Tibial artery (tissue), 4 donors: Measurements from ENCODE around the gene TXNIP.
A peak's percentile ranks its signal among the peaks of the same experiment; 100 is the strongest.

ENCODE experiments used
- DNase-seq, 2 donors: peaks; one replicate each; pipeline ENCODE4 v3.0.0-alpha.2; 2019
- H3K27ac ChIP-seq, 2 donors: fragments of 200-600 bp; sonication (generic) in 1 of 2; 1 replicate in 1 of 2; 2 replicates in 1 of 2; pipeline ENCODE4 v1.5.1; 2018 to 2019; ENCODE audit warnings: mild to moderate bottlenecking in 1 of 2
- H3K27me3 ChIP-seq, 2 donors: fragments of 200-600 bp; sonication (generic) in 1 of 2; one replicate each; pipeline versions ENCODE4 v1.5.1 to v1.6.0; 2016 to 2019
- H3K36me3 ChIP-seq, 3 donors: fragments of 200-600 bp; sonication (generic) in 2 of 3; one replicate each; pipeline ENCODE4 v1.5.1; 2016 to 2019; ENCODE audit warnings: mild to moderate bottlenecking in 2 of 3
- H3K4me1 ChIP-seq, 4 donors: fragments of 200-600 bp; sonication (generic) in 2 of 4; 1 replicate in 3 of 4; 2 replicates in 1 of 4; pipeline ENCODE4 v1.5.1; 2016 to 2019
- H3K4me3 ChIP-seq, 2 donors: fragments of 200-600 bp; sonication (generic) in 1 of 2; 1 replicate in 1 of 2; 2 replicates in 1 of 2; pipeline ENCODE4 v1.5.1; 2018 to 2019; ENCODE audit warnings: mild to moderate bottlenecking in 2 of 2
- H3K9me3 ChIP-seq, 3 donors: fragments of 200-600 bp; sonication (generic) in 1 of 3; one replicate each; pipeline ENCODE4 v1.5.1; 2016 to 2019
- intact Hi-C: fragments of 100-400 bp; cut with DNase I; formaldehyde crosslinking; loops from one replicate; pipeline ENCODE4 v1.15.0; 2023; ENCODE audit warnings: low total_unique reads
- TF ChIP-seq, protein P1 (sequence below), 2 experiments: fragments of 200-600 bp in 1 of 2; fragments of 450-650 bp in 1 of 2; IDR thresholded peaks; one replicate each; pipeline ENCODE4 v1.5.1; 2017 to 2019; ENCODE audit warnings: antibody characterized with exemption in 2 of 2, mild to moderate bottlenecking in 1 of 2, moderate library complexity in 1 of 2

The TXNIP gene

GRCh38 chr1:145975216-145975615 lies 21.2 kb downstream of the TXNIP start:
- H3K27ac ChIP-seq, result no peak overlapping the region
- no peaks in the 10 kb centered on the region for H3K27me3 ChIP-seq
- H3K9me3 ChIP-seq, result no peaks in the 10 kb centered on the region
- TF ChIP-seq, protein P1, sequence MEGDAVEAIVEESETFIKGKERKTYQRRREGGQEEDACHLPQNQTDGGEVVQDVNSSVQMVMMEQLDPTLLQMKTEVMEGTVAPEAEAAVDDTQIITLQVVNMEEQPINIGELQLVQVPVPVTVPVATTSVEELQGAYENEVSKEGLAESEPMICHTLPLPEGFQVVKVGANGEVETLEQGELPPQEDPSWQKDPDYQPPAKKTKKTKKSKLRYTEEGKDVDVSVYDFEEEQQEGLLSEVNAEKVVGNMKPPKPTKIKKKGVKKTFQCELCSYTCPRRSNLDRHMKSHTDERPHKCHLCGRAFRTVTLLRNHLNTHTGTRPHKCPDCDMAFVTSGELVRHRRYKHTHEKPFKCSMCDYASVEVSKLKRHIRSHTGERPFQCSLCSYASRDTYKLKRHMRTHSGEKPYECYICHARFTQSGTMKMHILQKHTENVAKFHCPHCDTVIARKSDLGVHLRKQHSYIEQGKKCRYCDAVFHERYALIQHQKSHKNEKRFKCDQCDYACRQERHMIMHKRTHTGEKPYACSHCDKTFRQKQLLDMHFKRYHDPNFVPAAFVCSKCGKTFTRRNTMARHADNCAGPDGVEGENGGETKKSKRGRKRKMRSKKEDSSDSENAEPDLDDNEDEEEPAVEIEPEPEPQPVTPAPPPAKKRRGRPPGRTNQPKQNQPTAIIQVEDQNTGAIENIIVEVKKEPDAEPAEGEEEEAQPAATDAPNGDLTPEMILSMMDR (IDR thresholded peaks at IDR 0.05), result no peak
- peak in 1 of 2 donors; percentile 24 for DNase-seq
- intact Hi-C loops, result no loop called here
- no peak overlapping the region for H3K4me3 ChIP-seq
- H3K4me1 ChIP-seq, result peaks cover 0 to 32% (median 28%) of the 10 kb centered on the region in 4 donors
- peaks cover 0 to 7% (median 0%) of the 10 kb centered on the region in 3 donors for H3K36me3 ChIP-seq

- TF ChIP-seq, protein P1 (IDR thresholded peaks at IDR 0.05), result no peak
- intact Hi-C loops, result no loop called here
These were observed 21.7 kb downstream of the TXNIP start for GRCh38 chr1:145974721-145975120.

DNA sequence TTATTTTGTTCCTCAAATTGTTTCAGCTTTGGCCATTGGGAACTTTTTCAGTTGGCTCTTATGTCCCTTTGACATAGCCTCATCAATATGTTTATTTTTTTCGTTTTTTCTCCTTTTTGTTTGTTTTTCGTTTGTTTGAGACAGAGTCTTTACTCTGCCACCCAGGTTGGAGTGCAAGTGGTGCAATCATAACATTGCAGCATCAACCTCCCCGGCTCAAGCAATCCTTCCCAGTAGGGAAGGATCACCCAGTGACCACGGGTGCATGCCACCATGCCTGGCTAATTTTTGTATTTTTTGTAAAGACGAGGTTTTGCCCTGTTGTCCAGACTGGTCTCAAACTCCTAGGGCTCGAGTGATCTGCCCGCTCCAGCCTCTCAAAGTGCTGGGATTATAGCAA lies 23.8 kb downstream of the TXNIP start:
- Histone ChIP-seq H3K4me1 (peaks cover 0 to 5% (median 4%) of the 10 kb centered on the region in 4 donors), H3K27ac (no peak overlapping the region), H3K9me3 (no peaks in the 10 kb centered on the region), H3K36me3 (peaks cover 0 to 7% (median 1%) of the 10 kb centered on the region in 3 donors), H3K27me3 (no peaks in the 10 kb centered on the region), H3K4me3 (no peak overlapping the region)
- intact Hi-C loops, result no loop called here
- TF ChIP-seq, protein P1 (IDR thresholded peaks at IDR 0.05), result no peak
- DNase-seq, result peak in 1 of 2 donors; percentile 29

More at GRCh38 chr1:145974721-145975120, 21.7 kb downstream of the TXNIP start:
- Histone ChIP-seq H3K4me3 (no peak overlapping the region), H3K4me1 (peaks cover 0 to 27% (median 24%) of the 10 kb centered on the region in 4 donors), H3K27me3 (no peaks in the 10 kb centered on the region), H3K9me3 (no peaks in the 10 kb centered on the region), H3K27ac (no peak overlapping the region), H3K36me3 (peaks cover 0 to 7% (median 0%) of the 10 kb centered on the region in 3 donors)
- DNase-seq, result peak in 1 of 2 donors; percentile 60

- intact Hi-C loops, result loop anchor here (10.0 kb wide), 1 partner anchor 52 kb away; the partner anchor contains the start of genes ITGA10 and PEX11B
- Histone ChIP-seq H3K9me3 (no peaks in the 10 kb centered on the region), H3K36me3 (peaks cover 0 to 7% (median 0%) of the 10 kb centered on the region in 3 donors), H3K4me3 (no peak overlapping the region), H3K4me1 (peaks cover 5 to 26% (median 21%) of the 10 kb centered on the region in 4 donors), H3K27me3 (no peaks in the 10 kb centered on the region), H3K27ac (no peak overlapping the region)
- TF ChIP-seq, protein P1 (IDR thresholded peaks at IDR 0.05), result no peak
- DNase-seq, result no peak
These were observed 29.1 kb downstream of the TXNIP start for GRCh38 chr1:145967288-145967687.

DNA sequence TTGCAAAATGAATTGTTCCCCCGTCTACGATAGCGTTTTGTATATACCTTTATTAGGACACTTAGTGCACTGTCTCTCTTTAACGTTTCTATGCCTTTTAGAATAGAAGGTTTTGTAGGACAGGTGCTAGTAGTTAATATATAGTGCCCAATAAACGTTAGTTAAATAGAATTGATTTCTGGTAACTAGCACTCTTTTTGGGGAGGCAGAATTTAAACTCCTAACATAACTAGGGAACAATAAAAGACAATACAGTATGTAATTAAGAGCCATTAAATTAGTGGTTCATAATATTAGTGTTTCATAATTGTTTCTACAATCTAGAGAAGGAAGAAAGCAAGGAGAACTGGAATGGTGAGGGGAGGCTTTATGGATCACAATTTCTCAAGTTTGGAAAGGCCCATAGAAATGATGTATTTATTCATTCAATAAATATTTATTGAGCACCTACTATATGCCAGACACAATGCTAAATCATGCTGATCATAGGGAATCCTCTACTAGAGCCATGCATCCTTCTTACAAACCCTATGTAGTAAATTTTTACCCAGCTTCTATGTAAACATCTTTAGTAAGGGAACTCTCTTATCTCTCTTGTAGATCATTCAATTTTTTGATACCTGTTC lies 31.1 kb downstream of the TXNIP start:
- H3K4me1 ChIP-seq, result peaks cover 5 to 36% (median 27%) of the 10 kb centered on the region in 4 donors
- intact Hi-C loops, result loop anchor here (10.0 kb wide), 1 partner anchor 50 kb away; the partner anchor contains the start of genes ITGA10 and PEX11B

More for the DNA sequence above, 31.1 kb downstream of the TXNIP start:
- no peak for DNase-seq
- H3K36me3 ChIP-seq, result peaks cover 0 to 7% (median 0%) of the 10 kb centered on the region in 3 donors
- H3K27me3 ChIP-seq, result no peaks in the 10 kb centered on the region
- no peaks in the 10 kb centered on the region for H3K9me3 ChIP-seq
- TF ChIP-seq, protein P1 (IDR thresholded peaks at IDR 0.05), result no peak
- peak overlapping the region; percentile 59 to 75 for H3K4me3 ChIP-seq
- H3K27ac ChIP-seq, result peak overlapping the region; percentile 84 to 96
